Middle frontal gyrus (tissue), 1 donor: ENCODE measurements around the gene SPEF2.
"Not testable (repeated sequence)": the region's sequence is repeated elsewhere in the genome, so short reads cannot be mapped to it uniquely, and the experiment has no call there.

Experiments
- DNase-seq: peaks from one replicate; pipeline ENCODE4 v3.0.0-alpha.2; 2015; ENCODE audit warnings: low spot score; ENCODE audit errors: extremely low spot score

SPEF2 gene

DNA sequence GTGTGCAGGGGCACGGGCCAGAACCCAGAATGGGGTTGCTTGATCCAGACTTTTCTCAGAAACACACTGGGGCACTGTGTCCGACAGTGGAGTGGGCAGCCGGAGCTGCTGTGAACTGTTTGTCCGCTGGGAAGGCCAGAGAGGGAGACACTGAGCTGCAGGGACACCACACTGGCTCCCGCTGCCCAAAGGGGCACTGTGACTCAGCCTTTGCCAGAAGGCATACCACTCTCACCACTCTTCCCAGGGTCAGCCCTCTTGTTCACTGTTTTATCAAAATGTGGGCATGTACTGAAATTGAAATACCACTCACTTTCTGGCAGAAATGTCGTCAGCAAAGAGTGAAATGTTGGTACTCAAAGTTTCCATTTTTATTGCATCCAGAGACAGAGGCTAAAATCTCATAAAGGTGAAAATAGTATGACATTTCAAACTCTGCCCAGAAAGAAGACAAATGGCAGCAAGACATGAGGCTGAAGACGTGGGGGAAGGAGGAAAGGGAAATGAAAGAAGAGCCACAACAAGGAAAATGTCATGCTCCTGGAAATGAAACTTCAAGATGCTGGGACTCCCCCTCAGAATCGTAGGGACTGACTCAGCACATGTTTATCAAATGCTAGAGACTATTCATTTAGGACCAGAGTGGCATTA, 234.5 kb downstream of the SPEF2 start:
- DNase-seq: no peak

DNA sequence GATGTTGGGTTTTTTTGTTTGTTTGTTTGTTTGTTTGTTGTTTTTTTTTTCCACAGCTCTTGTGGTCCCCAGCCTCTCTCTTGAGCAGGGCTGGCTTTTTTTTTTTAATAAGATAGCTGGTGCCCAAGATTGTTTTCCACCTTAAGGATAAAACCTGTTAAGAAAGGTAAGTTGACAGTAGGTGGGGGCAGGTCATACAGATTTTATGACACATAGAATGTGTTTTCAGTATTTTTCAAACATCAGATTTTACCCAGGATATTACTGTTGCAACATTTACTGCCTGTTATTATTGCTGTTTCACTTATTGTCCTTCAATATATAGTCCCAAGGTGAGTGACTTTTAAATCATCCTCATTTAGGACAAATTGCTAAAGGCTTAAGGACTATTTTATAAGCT, 235.1 kb downstream of the SPEF2 start:
- no peak for DNase-seq

DNA sequence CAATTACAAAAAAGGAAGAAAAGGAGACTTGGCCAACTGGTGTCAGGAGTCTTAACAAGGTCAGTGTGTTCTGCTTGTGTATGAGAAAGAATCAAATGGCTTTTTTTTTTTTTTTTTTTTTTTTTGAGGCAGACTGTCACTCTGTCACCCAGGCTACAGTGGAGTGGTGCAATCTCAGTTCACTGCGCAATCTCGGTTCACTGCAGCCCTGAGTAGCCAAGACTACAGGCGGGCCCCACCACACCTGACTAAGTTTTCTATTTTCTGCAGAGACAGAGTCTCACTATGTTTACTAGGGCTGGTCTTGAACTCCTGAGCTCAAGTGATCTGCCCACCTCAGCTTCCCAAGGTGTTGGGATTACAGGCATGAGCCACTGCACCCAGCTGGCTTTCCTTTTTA, 236.0 kb downstream of the SPEF2 start:
- no peak for DNase-seq

DNA sequence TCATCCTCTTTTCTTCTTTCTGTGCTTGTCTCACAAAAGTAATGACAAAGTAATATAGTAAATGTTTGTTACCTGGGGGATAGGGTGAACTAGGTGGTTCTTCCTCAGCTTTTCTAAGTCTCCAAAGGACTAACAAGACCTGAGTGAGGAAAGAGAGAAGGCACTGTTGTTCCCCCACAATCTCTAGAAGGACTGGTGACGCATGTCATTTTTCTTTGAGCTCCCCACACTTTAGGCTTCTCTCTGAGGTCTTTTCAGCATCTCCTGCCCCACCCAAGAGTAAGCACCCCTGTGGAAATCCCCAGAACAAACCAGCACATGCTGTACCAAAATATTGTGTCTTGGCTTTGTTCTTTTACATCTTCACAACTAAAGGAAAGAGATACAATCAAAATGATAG, 236.6 kb downstream of the SPEF2 start:
- DNase-seq: no peak

DNA sequence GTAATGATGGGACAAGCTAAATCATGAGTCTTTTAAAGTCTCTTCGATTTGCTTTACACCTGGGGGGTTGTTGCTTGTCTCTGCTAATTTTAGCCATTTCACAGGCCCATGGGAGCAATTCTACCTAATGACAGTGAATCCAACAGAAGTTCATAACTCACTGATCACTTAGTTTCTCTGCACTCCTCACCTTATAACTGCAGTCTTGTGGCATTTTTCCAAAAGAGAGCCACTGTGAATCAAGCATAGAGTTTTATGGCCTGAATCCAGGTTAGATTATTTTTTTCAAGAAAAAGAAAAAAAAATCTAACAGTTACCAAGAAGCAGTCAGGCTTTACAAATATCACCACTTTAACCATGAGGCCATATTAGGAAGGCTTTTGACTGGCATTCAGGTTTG, 237.5 kb downstream of the SPEF2 start:
- no peak for DNase-seq

DNA sequence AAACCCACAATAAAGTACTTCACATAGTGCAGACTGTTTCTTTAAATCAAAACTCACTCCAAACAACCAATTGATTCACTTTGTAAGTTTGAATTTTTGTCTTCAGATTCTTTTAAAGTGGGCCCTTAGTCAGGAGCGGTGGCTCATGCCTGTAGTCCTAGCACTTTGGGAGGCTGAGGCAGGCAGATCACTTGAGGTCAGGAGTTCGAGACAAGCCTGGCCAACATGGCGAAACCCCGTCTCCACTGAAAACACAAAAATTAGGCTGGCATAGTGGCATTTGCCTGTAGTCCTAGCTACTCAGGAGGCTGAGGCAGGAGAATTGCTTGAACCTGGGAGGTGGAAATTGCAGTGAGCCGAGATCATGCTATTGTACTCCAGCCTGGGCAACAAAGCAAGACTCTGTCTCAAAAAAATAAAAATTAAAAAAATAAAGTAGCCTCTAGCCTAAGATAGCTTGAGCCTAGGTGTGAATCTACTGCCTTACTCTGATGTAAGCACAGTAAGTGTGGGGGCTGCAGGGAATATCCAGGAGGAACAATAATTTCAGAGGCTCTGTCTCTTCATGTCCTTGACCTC, 238.6 kb downstream of the SPEF2 start:
- not testable (repeated sequence) for DNase-seq

DNA sequence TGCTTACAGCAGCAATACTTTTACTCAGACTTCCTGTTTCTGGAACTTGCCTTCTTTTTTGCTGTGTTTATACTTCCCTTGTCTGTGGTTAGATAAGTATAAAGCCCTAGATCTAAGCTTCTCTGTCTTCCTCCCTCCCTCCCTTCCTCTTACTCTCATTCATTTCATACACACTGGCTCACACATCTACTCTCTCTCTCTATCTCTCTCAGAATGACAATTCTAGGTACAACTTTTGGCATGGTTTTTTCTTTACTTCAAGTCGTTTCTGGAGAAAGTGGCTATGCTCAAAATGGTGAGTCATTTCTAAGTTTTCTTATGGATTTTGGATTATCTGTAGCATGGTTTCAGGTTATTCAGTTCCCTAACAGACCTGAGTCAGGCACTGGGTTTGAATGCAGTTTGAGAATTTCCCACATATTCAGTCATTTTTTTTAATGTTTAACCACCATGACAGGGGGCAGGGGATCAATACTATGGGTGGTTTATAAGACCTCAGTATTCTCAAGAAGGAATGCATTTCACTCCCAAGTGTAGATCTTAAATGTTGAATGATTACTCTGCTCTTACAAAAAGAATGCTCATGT, 239.2 kb downstream of the SPEF2 start, which contains the start of gene IL7R:
Gene IL7R (plus strand): TSS at position 127 of the 587 bp plus-strand sequence. CDS start 87 bp downstream, at position 214.
- DNase-seq: no peak

DNA sequence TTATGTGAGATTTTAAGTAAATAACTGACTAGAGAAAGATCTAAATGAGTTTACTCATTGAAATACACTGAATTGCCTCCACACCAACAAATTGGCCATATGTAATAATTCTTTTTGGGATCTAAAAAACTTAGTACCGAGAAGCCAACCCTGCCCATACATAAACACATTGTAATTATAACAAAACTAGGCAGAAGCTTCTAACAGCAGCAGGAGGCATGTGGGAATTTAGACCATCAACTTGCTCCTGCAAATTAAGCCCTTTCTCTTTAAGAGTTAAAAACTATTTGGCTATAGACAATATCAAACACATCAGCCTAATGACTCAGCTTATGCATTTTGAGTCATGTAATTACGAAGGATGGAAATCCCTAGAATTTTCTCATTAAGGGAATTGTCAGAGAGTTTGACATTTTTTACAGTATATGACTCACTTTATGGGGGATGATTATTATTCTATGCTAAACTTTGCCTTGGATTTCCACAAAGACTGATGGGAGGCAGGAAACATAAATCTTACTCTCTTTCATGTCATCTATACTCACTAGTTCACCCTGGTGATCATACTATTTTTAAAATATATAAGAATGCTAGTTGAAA, 240.0 kb downstream of the SPEF2 start:
- DNase-seq: no peak

DNA sequence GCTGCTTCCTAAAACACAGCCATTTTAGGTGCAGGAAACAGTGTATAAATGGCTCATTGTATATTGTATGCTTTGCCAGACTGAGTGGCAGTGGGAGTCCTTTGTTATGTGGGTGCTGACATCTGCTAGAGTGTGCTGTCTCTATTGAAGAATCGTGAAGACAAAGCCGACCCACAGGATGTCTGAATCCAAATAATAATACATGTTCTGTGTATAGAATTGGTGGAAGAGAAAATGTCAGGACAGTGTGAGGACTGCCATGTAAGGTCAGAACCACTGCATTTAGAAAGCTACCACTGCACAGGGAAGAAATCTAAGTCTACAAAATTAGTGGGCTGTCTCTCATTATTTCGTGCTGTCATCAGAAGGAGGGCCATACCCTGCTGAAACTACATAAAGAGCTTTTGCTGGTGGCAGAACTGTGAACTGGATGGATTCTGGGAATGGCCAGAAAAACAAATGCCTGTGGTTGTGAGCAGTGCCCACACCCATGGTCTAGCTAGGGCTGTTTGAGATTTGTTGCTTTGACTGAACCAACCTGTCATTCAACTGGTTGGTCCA, 241.5 kb downstream of the SPEF2 start:
- DNase-seq: no peak

DNA sequence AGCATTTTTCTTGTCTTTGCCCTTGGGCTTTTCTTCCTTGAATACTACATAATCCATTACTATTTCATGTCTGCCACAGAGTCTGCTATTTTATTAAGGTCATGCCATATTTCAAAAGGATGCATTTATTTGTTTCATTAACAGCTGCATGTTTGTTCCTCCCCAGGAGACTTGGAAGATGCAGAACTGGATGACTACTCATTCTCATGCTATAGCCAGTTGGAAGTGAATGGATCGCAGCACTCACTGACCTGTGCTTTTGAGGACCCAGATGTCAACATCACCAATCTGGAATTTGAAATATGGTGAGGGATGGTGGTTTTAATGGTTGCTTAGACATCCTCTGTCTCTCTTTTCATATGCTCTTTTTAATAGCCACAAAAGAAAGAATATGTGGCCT, 243.0 kb downstream of the SPEF2 start:
- DNase-seq: no peak

DNA sequence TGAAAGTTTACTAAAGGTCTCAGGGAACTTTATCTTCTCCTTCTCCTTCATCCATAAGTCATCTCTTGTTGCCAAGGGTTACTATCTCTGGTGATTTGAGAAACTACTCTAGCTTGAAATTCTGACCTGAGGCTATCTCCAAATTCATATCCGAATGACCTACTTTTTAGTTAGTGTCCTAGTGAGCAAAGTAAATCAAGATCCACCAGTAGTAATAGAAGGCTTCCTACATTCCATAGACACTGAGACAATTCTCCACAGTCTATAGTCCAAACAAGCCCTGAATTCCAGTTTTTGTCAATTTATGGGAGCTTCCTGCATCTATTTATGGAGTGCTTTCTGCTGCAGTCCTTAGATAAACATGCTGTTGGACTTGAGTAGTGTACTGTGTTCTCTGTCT, 244.1 kb downstream of the SPEF2 start:
- no peak for DNase-seq

DNA sequence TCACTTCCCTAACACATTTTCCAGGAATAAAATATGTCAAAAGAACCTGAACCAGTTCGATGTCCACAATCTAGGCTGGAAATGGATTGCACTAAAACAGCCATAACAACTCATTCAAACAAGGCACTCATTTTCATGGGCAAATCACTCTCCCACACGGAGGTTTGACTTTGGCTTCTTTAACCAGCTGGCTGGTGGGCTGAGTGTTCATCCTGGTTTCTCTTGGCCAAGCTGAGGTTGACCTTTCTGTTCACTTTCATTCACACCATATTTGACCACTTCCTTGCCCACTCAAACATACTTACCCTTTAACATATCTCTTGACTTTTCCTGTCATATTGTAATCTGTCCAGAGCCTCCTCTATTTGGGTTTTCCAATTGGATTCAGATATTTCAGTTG, 244.5 kb downstream of the SPEF2 start:
- DNase-seq: no peak

DNA sequence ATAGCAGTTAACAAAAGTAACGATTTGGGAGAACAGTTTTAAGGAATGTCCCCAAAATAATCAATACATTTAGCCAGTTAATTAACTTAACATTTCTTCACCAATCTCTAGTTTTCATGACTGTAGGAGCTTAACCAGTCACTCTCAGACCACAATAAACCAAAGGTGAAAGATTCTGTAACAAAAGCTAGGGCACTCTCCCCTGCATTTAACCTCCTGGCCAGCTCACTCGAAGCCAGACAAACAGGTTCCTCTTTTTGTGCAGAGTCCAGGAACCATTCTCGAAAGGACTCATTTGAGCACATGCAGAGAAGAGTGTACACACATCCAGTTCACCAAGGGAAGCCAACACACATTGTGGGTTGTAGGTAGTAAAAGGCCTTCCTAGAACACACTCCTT, 245.5 kb downstream of the SPEF2 start:
- DNase-seq: no peak
